Measurements from ENCODE around the gene MAP4K2. TPM values are rescaled to one million over a fixed set of nuclear protein-coding genes. Genes with fewer than 3 reads are reported as not detected.

The MAP4K2 gene
- total and polyA plus RNA-seq, 8 donors = 19.3 to 48.2 (median 45.2) TPM

GRCh38 chr11:64762674-64763525 lies 40.1 kb downstream of the MAP4K2 start:
- intact Hi-C loops (cut with DNase I) = no loop called here
- Histone ChIP-seq H3K4me1 (peaks cover 0 to 62% of the 10 kb centered on the region in 2 donors), H3K27ac (peak overlapping the region; percentile 26 to 48), H3K27me3 (no peaks in the 10 kb centered on the region), H3K36me3 (peaks cover 14 to 60% of the 10 kb centered on the region in 2 donors), H3K9me3 (no peaks in the 10 kb centered on the region), H3K4me3 (no peak overlapping the region)
- ATAC-seq = no peak
- TF ChIP-seq, protein P1, sequence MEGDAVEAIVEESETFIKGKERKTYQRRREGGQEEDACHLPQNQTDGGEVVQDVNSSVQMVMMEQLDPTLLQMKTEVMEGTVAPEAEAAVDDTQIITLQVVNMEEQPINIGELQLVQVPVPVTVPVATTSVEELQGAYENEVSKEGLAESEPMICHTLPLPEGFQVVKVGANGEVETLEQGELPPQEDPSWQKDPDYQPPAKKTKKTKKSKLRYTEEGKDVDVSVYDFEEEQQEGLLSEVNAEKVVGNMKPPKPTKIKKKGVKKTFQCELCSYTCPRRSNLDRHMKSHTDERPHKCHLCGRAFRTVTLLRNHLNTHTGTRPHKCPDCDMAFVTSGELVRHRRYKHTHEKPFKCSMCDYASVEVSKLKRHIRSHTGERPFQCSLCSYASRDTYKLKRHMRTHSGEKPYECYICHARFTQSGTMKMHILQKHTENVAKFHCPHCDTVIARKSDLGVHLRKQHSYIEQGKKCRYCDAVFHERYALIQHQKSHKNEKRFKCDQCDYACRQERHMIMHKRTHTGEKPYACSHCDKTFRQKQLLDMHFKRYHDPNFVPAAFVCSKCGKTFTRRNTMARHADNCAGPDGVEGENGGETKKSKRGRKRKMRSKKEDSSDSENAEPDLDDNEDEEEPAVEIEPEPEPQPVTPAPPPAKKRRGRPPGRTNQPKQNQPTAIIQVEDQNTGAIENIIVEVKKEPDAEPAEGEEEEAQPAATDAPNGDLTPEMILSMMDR (IDR thresholded peaks at IDR 0.05) = no peak
- peak in 2 of 4 donors; percentile 17 to 23 for DNase-seq

- Histone ChIP-seq H3K4me1 (peaks cover 0 to 56% of the 10 kb centered on the region in 2 donors), H3K27me3 (no peaks in the 10 kb centered on the region), H3K4me3 (no peak overlapping the region), H3K36me3 (peaks cover 14 to 54% of the 10 kb centered on the region in 2 donors), H3K27ac (no peak overlapping the region), H3K9me3 (no peaks in the 10 kb centered on the region)
- peak in 2 of 4 donors; percentile 20 to 39 for DNase-seq
- intact Hi-C loops (cut with DNase I) = no loop called here
- TF ChIP-seq, protein P1 (IDR thresholded peaks at IDR 0.05) = no peak
- no peak for ATAC-seq
These were observed 40.7 kb downstream of the MAP4K2 start for GRCh38 chr11:64762277-64762673.

DNA sequence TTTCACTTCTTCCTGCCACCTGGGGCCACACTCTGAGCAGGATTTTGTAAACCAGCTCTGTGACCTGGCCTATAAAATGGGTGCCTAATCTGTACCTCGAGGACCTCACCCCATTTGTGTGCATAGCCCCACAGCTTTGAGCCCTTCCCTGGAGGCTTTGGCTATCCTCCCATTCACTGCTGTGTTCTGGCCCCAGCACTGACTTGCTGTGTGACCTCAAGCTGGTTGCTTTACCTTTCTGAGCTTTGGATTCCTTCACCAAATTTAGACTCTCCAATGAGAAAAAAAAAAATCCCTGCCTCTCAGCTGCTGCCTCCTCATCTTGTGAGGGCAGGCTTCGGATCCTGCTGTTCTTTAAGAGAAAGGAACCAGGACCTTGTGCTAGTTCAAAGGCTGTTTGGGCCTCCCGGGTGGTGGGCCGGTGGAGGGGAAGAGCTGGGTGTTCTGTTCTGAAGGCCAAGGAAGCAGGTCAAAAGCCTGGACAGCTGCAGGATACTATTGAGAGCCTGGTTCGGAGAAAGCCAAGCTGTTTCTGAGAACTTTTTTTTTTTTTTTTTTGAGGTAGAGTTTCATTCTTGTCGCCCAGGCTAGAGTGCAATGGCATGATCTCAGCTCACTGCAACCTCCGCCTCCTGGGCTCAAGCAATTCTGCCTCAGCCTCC lies 42.1 kb downstream of the MAP4K2 start:
- TF ChIP-seq, protein P1 (IDR thresholded peaks at IDR 0.05) = no peak
- DNase-seq (peak in 2 of 4 donors; percentile 3 to 49), ATAC-seq (no peak)
- Histone ChIP-seq H3K4me1 (peaks cover 0 to 51% of the 10 kb centered on the region in 2 donors), H3K27ac (peak overlapping the region in 1 of 2 donors; percentile 41), H3K27me3 (no peaks in the 10 kb centered on the region), H3K4me3 (no peak overlapping the region), H3K36me3 (peaks cover 14 to 40% of the 10 kb centered on the region in 2 donors), H3K9me3 (no peaks in the 10 kb centered on the region)
- intact Hi-C loops (cut with DNase I) = no loop called here

DNA sequence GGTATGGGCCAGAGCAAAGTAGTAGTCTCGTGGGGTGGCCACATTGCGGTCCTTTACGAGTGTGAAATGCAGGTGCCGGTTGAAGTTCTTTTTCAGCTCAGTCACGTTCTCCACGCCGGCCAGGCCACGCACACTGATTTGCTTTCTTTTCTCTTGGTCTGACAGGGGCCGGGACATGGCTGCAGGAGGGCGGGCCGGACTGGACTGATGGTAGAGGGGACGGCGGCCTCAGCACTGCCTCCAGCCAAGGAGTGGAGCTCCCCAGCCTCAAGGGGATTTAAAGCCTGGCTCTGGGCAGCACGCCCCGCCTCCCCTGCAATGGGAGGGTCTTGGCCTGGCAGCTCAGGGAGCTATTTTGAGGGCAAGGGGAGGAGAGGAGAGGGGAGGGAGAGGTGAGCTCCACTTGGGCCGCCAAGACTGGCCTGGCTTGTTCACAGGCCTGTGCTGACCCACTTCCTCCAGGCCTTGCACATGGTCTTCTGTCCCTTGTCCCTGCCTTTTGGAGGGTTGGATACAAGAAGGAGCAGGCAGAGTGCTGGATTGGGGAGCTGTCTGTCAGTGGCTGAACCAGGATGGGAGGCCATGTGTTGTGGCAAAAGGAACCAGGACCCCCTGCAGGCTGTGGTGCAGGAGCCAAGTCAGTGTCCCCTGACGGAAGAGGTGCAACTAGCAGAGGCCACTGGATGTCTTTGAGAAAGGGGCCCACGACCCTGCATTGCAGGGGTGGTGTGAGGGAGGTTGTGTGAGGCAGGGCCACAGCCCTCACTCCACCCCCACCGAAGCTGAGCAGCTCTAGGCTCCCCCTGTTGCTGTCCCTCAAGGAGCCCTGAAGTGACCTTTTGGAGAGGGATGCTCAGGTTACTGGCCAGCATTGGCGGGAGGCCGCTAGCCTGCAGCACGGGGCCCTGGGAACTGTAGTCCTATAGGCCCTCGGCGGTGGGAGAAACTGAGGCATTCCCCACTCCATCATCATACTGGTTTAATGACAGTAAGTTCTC lies 43.0 kb downstream of the MAP4K2 start, which contains the start of gene PYGM:
TSS of gene PYGM (minus strand) at position 253 of the 998 bp plus-strand sequence. CDS start at position 177, 76 bp downstream.
- no peak within 1 kb of the TSS for H3K4me3 ChIP-seq

More for the DNA sequence above, 43.0 kb downstream of the MAP4K2 start, which contains the start of gene PYGM:
- ATAC-seq (peak; percentile 67), DNase-seq (peak; percentile 46 to 84 (median 68))
- Histone ChIP-seq H3K36me3 (peaks cover 5 to 31% of the 10 kb centered on the region in 2 donors), H3K27me3 (no peaks in the 10 kb centered on the region), H3K27ac (peak within 1 kb of the TSS in 1 of 2 donors; percentile 41), H3K4me1 (peaks cover 0 to 45% of the 10 kb centered on the region in 2 donors), H3K9me3 (no peaks in the 10 kb centered on the region)
- TF ChIP-seq, protein P1 (IDR thresholded peaks at IDR 0.05) = no peak
- intact Hi-C loops (cut with DNase I) = no loop called here

All from left lung (tissue), 10 donors.